ENCODE data around the gene UBE2R2.

DNA sequence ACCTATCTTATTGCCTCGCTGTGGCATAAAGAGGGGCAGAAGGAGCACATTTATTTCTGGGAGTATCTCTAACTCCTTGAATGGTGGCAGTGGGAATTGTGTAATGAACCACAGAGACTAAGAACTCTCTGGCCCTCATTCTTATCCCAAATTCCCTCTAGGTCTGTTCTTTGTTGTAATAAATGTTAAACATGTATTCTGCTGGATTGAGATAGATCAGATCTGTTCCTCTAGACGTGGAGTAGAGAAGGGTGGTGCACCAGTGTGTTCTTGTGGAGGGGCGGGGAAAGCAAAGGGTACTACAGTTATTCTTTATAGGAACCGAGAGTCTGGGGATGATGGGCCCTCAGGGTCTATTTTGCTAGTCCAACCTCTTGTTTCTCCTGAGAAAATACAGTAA is 90.4 kb downstream of the UBE2R2 start:
- TF ChIP-seq POLR2A (IDR thresholded peaks at IDR 0.05) (no peak), EP300 (IDR thresholded peaks at IDR 0.05) (no peak)
- TF ChIP-seq, protein P1, sequence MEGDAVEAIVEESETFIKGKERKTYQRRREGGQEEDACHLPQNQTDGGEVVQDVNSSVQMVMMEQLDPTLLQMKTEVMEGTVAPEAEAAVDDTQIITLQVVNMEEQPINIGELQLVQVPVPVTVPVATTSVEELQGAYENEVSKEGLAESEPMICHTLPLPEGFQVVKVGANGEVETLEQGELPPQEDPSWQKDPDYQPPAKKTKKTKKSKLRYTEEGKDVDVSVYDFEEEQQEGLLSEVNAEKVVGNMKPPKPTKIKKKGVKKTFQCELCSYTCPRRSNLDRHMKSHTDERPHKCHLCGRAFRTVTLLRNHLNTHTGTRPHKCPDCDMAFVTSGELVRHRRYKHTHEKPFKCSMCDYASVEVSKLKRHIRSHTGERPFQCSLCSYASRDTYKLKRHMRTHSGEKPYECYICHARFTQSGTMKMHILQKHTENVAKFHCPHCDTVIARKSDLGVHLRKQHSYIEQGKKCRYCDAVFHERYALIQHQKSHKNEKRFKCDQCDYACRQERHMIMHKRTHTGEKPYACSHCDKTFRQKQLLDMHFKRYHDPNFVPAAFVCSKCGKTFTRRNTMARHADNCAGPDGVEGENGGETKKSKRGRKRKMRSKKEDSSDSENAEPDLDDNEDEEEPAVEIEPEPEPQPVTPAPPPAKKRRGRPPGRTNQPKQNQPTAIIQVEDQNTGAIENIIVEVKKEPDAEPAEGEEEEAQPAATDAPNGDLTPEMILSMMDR (IDR thresholded peaks at IDR 0.05), result no peak
